GM03348 (cell line): ENCODE results near the gene MYO3B.
"Not testable (repeated sequence)": the region's sequence is repeated elsewhere in the genome, so short reads cannot be mapped to it uniquely, and the experiment has no call there.

Experiments
- DNase-seq: peaks from one replicate; pipeline ENCODE4 v3.0.0; 2012; ENCODE audit warnings: low spot score

MYO3B gene

DNA sequence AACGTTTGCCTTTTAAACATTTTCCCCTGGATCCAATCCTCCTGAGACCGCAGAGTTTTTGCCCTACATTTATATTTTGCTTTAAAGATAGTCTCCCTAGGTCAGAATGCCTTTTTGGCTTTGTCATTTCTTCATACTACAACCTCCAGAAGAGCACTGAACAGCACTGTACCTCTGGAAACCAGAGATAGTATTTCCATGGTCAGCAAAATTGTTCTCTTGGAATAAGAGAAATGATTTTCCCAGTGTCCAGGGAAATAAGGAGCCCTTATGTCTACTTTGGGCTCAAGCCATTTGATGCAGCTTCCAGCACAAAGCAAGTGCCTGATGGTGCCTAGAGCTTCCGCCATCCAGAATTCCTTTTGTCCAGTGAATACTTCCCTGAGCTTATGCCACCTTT, 461.7 kb downstream of the MYO3B start:
- DNase-seq: no peak

DNA sequence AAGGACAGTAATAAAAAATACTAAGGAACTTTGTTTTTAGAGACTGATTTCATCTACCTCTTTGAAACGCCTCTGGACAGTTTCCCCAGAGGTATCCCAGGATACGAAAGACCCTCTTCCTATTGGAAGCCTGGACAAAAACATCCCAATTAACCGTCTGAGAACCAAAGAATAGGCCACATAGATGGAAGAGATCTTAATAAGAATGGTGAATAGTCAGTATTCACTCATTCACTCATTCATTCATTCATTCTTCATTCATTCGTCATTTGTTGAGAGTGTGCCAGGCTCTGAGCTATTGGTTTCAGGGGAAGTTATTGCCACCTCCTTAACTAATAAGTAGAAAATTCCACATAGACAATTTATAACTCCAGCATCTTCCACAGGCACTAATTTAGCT, 464.0 kb downstream of the MYO3B start:
- DNase-seq: no peak

- DNase-seq: no peak
These were observed 465.4 kb downstream of the MYO3B start for GRCh38 chr2:170643346-170643745.

DNA sequence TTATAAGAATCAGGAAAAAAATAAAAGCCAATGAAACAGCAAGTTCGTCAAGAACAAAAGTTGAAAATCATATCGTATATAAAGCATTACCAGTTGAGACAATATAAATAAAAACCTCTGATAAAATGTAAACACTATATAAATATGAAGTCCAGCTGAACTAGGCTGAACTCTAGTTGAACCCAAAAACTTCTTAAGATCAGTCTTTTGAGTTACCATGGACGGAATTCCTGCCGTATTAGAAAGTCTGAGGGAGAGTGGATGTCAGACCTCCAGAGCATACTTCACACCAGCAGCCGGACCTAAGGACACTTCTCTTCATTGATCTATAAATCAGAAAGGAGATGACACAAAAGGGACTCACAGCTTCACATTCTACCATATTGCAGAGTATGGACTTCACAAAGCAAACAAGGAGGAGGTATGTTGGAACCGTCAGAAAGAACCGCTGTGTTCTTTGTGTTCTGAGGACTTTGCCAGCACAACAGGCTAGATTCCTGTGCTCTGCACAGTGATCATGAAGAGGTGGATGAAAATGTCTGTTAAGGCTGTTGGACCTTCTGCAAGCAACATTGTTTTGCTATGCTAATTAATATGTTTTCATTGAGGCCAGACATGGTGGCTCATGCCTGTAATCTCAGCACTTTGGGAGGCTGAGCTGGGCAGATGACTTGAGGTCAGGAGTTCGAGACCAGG, 469.9 kb downstream of the MYO3B start:
- DNase-seq: no peak

DNA sequence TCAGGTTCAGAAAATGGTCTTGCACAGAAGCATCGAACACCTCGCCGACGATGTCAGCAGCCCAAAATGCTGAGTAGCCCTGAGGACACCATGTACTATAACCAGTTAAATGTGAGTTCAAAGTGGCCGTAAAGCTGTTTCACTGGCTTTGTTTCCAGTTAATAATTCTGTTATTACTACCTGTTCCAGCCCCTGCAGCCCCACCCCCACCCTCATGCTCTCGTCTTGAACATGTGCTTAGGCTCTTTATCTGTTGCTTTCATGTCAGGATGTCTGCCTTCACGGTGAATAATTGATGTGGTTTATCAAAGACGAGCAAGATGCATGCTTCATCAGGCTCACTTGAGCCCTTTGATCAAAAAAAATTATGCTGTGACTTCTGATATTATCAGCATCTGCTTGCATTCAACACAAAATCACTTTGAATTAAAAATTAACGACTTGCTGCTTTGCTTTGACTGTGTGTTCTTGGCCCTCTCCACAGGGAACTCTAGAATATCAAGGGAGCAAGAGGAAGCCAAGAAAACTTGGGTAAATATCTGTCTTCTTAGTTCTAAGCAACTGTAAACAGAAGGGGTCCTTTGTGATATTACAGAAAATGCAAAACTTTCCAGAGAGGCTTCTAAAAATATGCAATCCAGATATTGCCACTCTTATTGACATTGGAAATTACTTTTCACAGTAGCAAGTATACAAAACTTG, 473.8 kb downstream of the MYO3B start:
- DNase-seq: no peak

GRCh38 chr2:170652637-170653417, 474.9 kb downstream of the MYO3B start:
- DNase-seq: no peak

- DNase-seq: no peak
These were observed 478.7 kb downstream of the MYO3B start for GRCh38 chr2:170656669-170657068.

DNA sequence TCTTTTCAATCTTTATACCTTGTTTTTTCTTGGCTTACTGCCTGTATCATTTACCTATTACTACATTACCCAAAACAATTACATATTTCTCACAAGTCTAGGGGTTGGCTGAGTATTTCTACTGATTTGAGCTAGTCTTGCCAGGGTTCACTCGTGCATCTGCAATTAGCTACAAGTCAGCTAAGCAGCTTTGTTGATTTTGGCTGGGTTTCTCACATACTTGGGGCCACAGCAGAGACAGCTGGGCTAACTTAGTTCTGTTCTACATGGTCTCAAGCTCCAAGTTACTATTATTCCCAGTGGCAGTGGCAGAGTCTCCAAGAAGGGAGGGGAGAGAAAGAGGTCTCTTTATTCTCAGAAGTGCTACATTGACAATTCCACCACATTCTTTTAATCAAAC, 482.5 kb downstream of the MYO3B start:
- no peak for DNase-seq

GRCh38 chr2:170665743-170666142, 487.8 kb downstream of the MYO3B start:
- no peak for DNase-seq

- no peak for DNase-seq
These were observed 492.0 kb downstream of the MYO3B start for GRCh38 chr2:170669909-170670308.

GRCh38 chr2:170670651-170671050, 492.7 kb downstream of the MYO3B start:
- DNase-seq: no peak

DNA sequence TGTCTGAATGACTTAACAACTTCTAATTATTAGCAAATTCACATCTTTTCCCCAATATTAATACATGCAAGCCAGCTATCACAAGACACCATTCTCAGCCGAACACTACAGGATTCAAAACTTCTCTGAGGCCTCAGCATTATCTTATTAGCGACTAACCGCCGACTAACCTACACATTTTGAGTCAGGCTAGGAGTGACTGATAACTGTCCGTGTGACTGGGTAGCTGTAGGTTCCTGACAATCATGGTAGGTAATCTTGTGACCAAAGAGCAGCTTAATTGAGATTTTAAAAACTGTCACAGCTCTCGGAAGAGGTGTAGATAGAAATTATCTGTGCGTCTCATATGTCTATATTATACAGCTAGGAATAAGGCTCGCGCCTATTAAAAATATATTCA, 493.1 kb downstream of the MYO3B start:
- no peak for DNase-seq

- DNase-seq: not testable (repeated sequence)
These were observed 496.3 kb downstream of the MYO3B start for GRCh38 chr2:170674282-170674681.

- DNase-seq: no peak
These were observed 497.8 kb downstream of the MYO3B start for GRCh38 chr2:170675701-170676100.

DNA sequence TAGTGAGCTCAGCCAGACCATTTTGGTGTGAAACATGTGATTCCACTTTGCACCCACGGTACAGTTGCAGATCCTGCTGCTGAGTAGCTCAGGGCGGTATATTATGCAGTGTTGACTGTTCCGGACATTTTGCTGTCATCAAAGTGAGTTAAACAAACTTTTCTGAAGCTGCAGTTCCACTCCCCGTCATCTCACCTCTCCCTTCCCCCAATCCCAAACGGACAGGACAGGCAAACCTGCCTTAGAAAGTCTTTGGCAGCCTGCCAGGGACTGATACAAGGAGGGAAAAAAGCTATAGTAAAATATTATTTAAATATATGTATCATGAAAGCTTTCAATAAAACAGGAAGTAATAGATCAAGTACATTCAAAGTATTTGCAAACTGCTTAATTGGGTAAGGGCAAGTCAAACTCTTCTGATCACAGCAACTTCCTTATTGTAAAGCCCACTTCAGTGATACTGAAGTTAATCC, 501.7 kb downstream of the MYO3B start:
- DNase-seq: no peak

DNA sequence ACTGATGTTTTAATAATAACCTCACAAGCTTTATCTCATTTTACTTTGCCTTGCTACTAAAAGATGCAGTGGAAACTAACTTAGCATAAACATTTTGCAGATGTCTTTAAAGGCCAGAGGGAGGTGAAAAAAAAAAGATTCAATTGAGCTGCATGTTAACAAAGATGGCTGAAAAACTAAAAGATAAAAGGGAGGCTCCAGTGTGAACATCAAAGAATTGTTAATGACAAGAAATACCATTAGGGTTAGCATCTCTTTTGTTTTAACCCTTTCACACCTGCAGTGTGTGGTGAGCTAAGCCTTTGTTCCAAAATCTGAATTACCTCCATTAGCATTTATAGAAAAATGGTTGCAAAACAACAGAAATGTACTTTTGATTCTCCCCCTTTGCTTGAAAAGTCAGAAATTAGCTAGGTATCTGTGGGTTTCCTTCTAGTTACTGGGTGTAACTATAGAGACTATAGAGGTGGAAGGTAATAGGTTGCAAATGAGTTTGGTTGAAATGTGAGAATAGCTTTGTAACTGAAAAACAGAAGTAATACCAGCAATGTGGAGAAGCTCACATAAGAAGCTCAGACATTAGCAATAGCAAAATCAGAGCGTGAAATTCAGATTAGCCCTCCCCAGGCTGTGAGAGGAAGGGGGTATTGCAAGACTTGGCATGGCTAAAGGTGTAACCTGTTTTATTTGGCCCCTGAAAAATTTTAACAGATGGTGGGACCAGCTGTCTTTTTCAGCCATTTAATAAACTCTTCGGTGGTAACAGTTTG, 502.4 kb downstream of the MYO3B start:
- DNase-seq: no peak

- DNase-seq: no peak
These were observed 503.4 kb downstream of the MYO3B start for GRCh38 chr2:170681311-170681710.

- DNase-seq: no peak
These were observed 507.6 kb downstream of the MYO3B start for GRCh38 chr2:170685591-170685990.

- no peak for DNase-seq
These were observed 511.5 kb downstream of the MYO3B start for GRCh38 chr2:170689481-170689880.

GRCh38 chr2:170690640-170691039, 512.7 kb downstream of the MYO3B start:
- DNase-seq: no peak

DNA sequence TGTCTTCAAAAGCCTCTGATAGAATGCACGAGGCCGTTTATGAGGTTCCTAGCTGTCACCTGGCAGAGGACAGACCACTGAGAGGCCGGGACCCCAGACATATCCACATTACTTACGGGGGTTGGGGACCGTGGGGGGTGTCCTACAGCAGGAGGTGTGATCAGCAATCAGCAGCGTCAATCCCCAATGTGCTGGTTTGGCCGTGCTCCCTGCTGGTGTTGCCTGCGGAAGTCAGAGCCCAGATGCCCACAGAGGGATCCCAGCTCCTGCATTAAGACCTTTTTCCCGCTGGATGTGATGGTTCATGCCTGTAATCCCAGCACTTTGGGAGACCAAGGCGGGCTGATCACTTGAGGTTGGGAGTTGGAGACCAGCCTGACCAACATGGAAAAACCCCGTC, 516.4 kb downstream of the MYO3B start:
- DNase-seq: no peak
